ENCODE results near the gene EMD.
"Not testable (repeated sequence)": the region's sequence is repeated elsewhere in the genome, so short reads cannot be mapped to it uniquely, and the experiment has no call there.

The EMD gene

GRCh38 chrX:154381271-154381670 lies 2.2 kb downstream of the EMD start:
- TF ChIP-seq ZFX (IDR thresholded peaks at IDR 0.05; ENCODE audit: borderline replicate concordance) (no peak), CTCF (IDR thresholded peaks at IDR 0.05) (no peak)
- H3K27ac ChIP-seq, result no peak overlapping the region

DNA sequence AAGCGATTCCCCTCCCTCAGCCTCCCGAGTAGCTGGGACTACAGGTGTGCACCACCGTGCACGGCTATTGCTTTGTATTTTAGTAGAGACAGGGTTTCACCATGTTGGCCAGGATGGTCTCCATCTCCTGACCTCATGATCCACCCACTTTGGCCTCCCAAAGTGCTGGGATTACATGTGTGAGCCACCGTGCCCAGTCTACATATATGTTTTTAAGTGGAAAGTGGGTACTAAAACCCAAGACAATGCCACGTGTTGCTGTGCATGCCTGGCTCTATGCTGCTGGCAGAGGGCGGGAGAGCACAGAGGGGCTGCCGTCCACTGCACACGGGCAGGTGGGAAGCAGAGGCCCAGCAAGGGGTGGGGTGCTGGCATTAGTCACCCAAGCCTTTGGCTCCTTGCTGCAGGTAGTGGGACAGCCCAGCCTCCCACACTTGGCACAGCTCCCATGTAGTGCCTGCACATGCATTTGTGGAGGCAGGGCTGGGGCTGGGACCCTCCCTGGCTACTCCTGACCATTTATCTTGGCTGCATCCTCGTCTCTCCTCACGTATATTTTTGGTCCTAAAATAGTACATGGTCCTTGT lies 3.5 kb downstream of the EMD start:
- H3K27ac ChIP-seq, result peak overlapping the region; percentile 2; the same call in 1 of the 2 replicates
- TF ChIP-seq CTCF (IDR thresholded peaks at IDR 0.05) (no peak), ZFX (IDR thresholded peaks at IDR 0.05; ENCODE audit: borderline replicate concordance) (no peak)

GRCh38 chrX:154383359-154384283 lies 4.5 kb downstream of the EMD start:
- no peak for TF ChIP-seq CTCF (IDR thresholded peaks at IDR 0.05)
- TF ChIP-seq ZFX (IDR thresholded peaks at IDR 0.05; ENCODE audit: borderline replicate concordance), result no peak
- H3K27ac ChIP-seq, result peak overlapping the region; percentile 2; the same call in 1 of the 2 replicates

DNA sequence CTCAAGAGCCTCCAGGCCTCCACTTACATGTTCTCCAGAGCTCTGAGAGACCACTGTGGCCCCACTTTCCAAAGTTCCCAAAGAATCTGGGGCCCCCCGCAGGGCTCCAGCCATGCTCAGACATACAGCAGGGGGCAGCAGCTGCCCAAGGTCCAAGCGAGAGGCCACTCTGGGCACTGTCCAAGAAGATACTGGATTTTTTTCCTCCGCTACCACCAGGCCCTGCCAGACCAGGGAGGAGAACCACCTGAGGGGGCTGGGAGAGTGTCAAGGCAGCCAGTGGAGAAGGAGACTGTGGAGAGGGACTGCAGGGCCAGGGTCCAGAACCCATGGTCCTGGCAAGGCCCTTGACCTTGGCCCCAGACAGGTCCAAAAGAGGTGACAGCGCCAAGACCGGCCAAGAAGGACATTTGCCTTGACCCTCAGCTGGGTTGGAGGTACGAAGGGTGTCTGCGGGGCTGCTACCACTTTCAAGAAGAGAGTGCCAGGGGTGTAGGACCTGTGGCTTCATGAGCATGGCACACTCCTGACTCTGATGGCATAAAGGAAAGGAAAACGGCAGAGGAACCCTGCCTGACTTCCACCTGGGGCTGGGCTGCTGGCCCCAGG lies 5.3 kb downstream of the EMD start:
- TF ChIP-seq CTCF (IDR thresholded peaks at IDR 0.05) (no peak), ZFX (IDR thresholded peaks at IDR 0.05; ENCODE audit: borderline replicate concordance) (no peak)
- H3K27ac ChIP-seq, result no peak overlapping the region

DNA sequence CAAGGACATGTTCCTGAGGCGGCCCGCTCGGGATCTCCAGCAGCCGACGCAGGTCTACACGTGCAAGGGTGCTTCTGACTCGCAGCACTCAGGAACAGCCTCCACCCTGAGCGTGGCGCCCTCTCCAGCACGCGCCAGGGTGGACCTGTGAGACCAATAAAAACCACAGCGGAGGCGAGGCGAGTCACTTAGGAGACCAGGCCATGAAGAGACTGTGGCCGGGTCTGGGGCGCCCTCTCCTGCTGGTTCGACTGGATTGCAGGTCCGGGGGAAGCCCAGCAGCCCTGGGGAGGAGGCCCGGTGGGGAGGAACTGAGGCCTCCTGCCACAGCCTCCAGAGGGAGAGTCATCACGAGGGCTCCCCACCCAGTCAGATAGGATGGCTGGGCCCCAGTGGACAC lies 9.0 kb downstream of the EMD start:
- H3K27ac ChIP-seq, result not testable (repeated sequence)

DNA sequence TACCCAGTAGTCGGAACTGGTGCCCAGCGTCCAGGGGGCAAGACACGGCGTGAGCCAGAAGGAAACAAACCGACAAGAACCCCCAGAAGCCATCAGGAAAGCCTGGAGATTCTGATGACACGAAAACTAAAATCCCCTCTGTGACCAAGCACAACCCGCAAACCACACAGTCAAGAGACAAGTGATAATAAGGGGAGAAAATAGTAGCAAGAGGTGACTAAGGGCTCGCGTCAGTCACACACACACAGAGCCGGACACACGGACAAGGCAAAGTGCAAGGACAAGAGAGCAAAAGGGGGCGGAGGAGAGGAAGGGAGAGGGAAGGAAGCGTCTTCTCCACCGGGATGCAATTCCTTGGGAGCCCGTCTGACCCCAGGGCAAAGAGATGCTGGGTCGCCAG lies 9.6 kb downstream of the EMD start:
- not testable (repeated sequence) for H3K27ac ChIP-seq

DNA sequence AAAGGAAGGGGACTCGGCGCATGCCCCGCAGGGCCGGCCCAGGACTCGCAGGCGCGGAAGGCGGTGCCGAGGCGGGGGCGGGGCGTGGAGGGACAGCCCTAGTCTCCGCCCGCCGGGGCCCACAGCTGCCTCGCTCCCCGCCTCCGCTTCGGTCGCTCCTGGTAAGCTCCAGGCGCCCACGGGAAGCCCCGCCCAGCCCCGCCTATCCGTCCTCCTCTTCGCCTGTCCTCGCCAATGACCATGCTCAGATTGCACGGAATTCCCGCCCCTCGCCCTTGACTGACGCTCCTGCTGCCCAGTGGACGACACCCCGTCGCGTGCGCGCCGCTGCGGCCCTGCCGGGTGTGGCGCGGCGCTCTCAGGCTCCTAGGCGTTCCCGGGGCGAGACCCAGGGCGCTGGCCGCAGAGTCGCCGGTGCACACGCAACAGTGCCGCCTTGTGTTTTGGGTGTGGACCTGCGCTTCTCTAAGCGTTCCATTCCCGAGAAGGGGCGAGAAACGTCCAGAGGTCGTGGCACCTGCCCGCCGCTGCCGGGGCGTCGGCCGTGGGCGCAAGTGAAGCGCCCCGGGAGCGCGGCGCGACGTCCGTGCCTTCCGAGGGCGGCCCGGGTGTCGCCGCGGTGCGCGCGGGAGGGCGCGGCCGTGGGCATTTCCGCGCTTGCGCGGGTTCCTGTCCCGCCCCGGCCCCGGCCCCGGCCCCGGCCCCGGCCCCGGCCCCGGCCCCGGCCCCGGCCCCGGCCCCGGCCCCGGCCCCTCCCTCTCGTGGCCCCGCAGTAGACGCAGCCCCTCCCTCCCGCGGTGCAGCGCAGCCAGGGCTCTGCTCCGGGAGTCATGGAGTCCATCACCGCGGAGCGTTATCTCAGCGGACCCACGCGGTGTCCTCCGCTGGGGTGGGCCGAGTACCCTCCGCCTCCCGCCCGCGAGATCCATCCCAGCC lies 11.0 kb downstream of the EMD start:
- H3K27ac ChIP-seq, result not testable (repeated sequence)

DNA sequence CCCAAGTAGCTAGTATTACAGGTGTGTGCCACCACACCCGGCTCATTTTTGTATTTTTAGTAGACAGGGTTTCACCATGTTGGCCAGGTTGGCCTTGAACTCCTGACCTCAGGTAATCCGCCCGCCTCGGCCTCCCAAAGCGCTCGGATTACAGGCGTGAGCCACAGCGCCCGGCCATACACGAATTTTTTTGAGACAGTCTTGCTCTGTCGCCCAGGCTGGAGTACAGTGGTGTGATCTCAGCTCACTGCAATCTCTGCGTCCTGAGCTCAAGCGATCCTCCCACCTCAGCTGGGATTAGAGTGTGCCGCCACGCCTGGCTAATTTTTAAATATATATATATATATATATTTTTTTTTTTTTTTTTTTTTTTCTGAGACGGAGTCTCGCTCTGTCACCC lies 17.3 kb downstream of the EMD start:
- H3K27ac ChIP-seq, result not testable (repeated sequence)
